ENCODE results near the gene KIR2DL4. TPM values are rescaled to one million over a fixed set of nuclear protein-coding genes. Genes with fewer than 3 reads are reported as not detected.

KIR2DL4 gene
- total RNA-seq, 2 experiments from 2014 or later, result not detected

- Histone ChIP-seq H3K4me3 (ENCODE audit: low read depth, low read length, poor library complexity, severe bottlenecking) (no peak overlapping the region), H3K79me2 (ENCODE audit: insufficient read depth, low read depth, low read length) (no peaks in the 10 kb centered on the region), H2AFZ (ENCODE audit: low read length) (no peak overlapping the region), H3K9me2 (ENCODE audit: insufficient read depth, low read length) (no peaks in the 10 kb centered on the region), H3K4me1 (ENCODE audit: insufficient read depth, low read length, poor library complexity, severe bottlenecking) (peaks cover 8% of the 10 kb centered on the region), H3K27ac (ENCODE audit: low read depth, low read length, poor library complexity, severe bottlenecking) (no peak overlapping the region), H3K36me3 (ENCODE audit: insufficient read depth, low read length) (no peaks in the 10 kb centered on the region), H3K4me2 (ENCODE audit: low read length) (no peak overlapping the region), H3K9me3 (ENCODE audit: low read length) (no peaks in the 10 kb centered on the region), H4K20me1 (ENCODE audit: insufficient read depth, low read length) (no peaks in the 10 kb centered on the region)
- ChIA-PET POLR2A (interaction anchor here (1.0 kb wide), 1 partner anchor 64 kb away, joined by 3 read pairs; no protein-coding TSS in a partner anchor), CTCF (ENCODE audit: unreplicated experiment) (no interaction called here)
- intact Hi-C loops (cut with micrococcal nuclease; ENCODE audit: unreplicated experiment), result no loop called here
- TF ChIP-seq CTCF (conservative IDR thresholded peaks at IDR 0.05; ENCODE audit: low read length) (no peak), EZH2phosphoT487 (IDR thresholded peaks at IDR 0.05; ENCODE audit: borderline replicate concordance, low read depth, low read length) (no peak)
- no peak for DNase-seq (ENCODE audit: low spot score)
- BruUV-seq (replicated peaks), result no TSS peak
These were observed 7.7 kb upstream of the KIR2DL4 start for GRCh38 chr19:54795758-54796157.

- Histone ChIP-seq H3K36me3 (ENCODE audit: insufficient read depth, low read length) (no peaks in the 10 kb centered on the region), H3K9me2 (ENCODE audit: insufficient read depth, low read length) (no peaks in the 10 kb centered on the region), H3K4me1 (ENCODE audit: insufficient read depth, low read length, poor library complexity, severe bottlenecking) (no peaks in the 10 kb centered on the region), H3K27ac (ENCODE audit: low read depth, low read length, poor library complexity, severe bottlenecking) (no peak overlapping the region), H3K9me3 (ENCODE audit: low read length) (no peaks in the 10 kb centered on the region), H3K4me3 (ENCODE audit: low read depth, low read length, poor library complexity, severe bottlenecking) (no peak overlapping the region), H2AFZ (ENCODE audit: low read length) (no peak overlapping the region), H4K20me1 (ENCODE audit: insufficient read depth, low read length) (no peaks in the 10 kb centered on the region), H3K4me2 (ENCODE audit: low read length) (no peak overlapping the region), H3K79me2 (ENCODE audit: insufficient read depth, low read depth, low read length) (no peaks in the 10 kb centered on the region)
- intact Hi-C loops (cut with micrococcal nuclease; ENCODE audit: unreplicated experiment), result no loop called here
- ChIA-PET POLR2A (no interaction called here), CTCF (ENCODE audit: unreplicated experiment) (no interaction called here)
- DNase-seq (ENCODE audit: low spot score), result no peak
- TF ChIP-seq EZH2phosphoT487 (IDR thresholded peaks at IDR 0.05; ENCODE audit: borderline replicate concordance, low read depth, low read length), result no peak
- TF ChIP-seq CTCF (conservative IDR thresholded peaks at IDR 0.05; ENCODE audit: low read length), result no peak
- no TSS peak for BruUV-seq (replicated peaks)
These were observed 691 bp downstream of the KIR2DL4 start for GRCh38 chr19:54804101-54804500.

GRCh38 chr19:54804571-54804970 is 1.2 kb downstream of the KIR2DL4 start:
- H3K9me3 ChIP-seq (ENCODE audit: low read length), result no peaks in the 10 kb centered on the region
- H3K36me3 ChIP-seq (ENCODE audit: insufficient read depth, low read length), result no peaks in the 10 kb centered on the region
- no peak for DNase-seq (ENCODE audit: low spot score)
- H3K79me2 ChIP-seq (ENCODE audit: insufficient read depth, low read depth, low read length), result no peaks in the 10 kb centered on the region
- H3K4me3 ChIP-seq (ENCODE audit: low read depth, low read length, poor library complexity, severe bottlenecking), result no peak overlapping the region
- H3K4me1 ChIP-seq (ENCODE audit: insufficient read depth, low read length, poor library complexity, severe bottlenecking), result no peaks in the 10 kb centered on the region
- no peak overlapping the region for H3K4me2 ChIP-seq (ENCODE audit: low read length)
- intact Hi-C loops (cut with micrococcal nuclease; ENCODE audit: unreplicated experiment), result no loop called here
- no peaks in the 10 kb centered on the region for H4K20me1 ChIP-seq (ENCODE audit: insufficient read depth, low read length)
- ChIA-PET POLR2A (no interaction called here), CTCF (ENCODE audit: unreplicated experiment) (no interaction called here)
- TF ChIP-seq CTCF (conservative IDR thresholded peaks at IDR 0.05; ENCODE audit: low read length), result no peak
- TF ChIP-seq EZH2phosphoT487 (IDR thresholded peaks at IDR 0.05; ENCODE audit: borderline replicate concordance, low read depth, low read length), result no peak
- no peak overlapping the region for H3K27ac ChIP-seq (ENCODE audit: low read depth, low read length, poor library complexity, severe bottlenecking)
- H2AFZ ChIP-seq (ENCODE audit: low read length), result no peak overlapping the region
- no peaks in the 10 kb centered on the region for H3K9me2 ChIP-seq (ENCODE audit: insufficient read depth, low read length)
- no TSS peak for BruUV-seq (replicated peaks)

All from OCI-LY7 (cell line).